ENCODE results near the gene TACR2.
A peak's percentile ranks its signal among the peaks of the same experiment; 100 is the strongest.

The TACR2 gene

GRCh38 chr10:69449841-69450240 is 33.1 kb upstream of the TACR2 start:
- peak; percentile 46 for DNase-seq

GRCh38 chr10:69446650-69447151 is 30.0 kb upstream of the TACR2 start:
- no peak for DNase-seq

- DNase-seq: no peak
These were observed 29.5 kb upstream of the TACR2 start for GRCh38 chr10:69446229-69446628.

- no peak for DNase-seq
These were observed 28.3 kb upstream of the TACR2 start for GRCh38 chr10:69445041-69445440.

- DNase-seq: no peak
These were observed 26.6 kb upstream of the TACR2 start for GRCh38 chr10:69443354-69443753.

- no peak for DNase-seq
These were observed 23.2 kb upstream of the TACR2 start for GRCh38 chr10:69439813-69440506.

- DNase-seq: no peak
These were observed 22.6 kb upstream of the TACR2 start for GRCh38 chr10:69439350-69439739.

GRCh38 chr10:69438536-69439349 is 22.0 kb upstream of the TACR2 start:
- DNase-seq: no peak

GRCh38 chr10:69437321-69438259 is 20.9 kb upstream of the TACR2 start:
- DNase-seq: no peak

GRCh38 chr10:69435966-69436520 is 19.3 kb upstream of the TACR2 start:
- no peak for DNase-seq

GRCh38 chr10:69434926-69435325 is 18.2 kb upstream of the TACR2 start:
- DNase-seq: no peak

- no peak for DNase-seq
These were observed 17.5 kb upstream of the TACR2 start for GRCh38 chr10:69434169-69434568.

GRCh38 chr10:69428165-69428564 is 11.4 kb upstream of the TACR2 start:
- no peak for DNase-seq

GRCh38 chr10:69426376-69426727 is 9.6 kb upstream of the TACR2 start:
- no peak for DNase-seq

- DNase-seq: no peak
These were observed 9.0 kb upstream of the TACR2 start for GRCh38 chr10:69425511-69426298.

GRCh38 chr10:69425041-69425440 is 8.3 kb upstream of the TACR2 start:
- DNase-seq: no peak

GRCh38 chr10:69422676-69423075 is 6.0 kb upstream of the TACR2 start:
- DNase-seq: no peak

GRCh38 chr10:69421611-69422308 is 5.0 kb upstream of the TACR2 start:
- DNase-seq: no peak

- no peak for DNase-seq
These were observed 3.0 kb upstream of the TACR2 start for GRCh38 chr10:69419744-69420126.

- DNase-seq: no peak
These were observed 2.5 kb upstream of the TACR2 start for GRCh38 chr10:69419096-69419743.
